ENCODE measurements around the gene RRH.
A peak's percentile ranks its signal among the peaks of the same experiment; 100 is the strongest.
"Not testable (repeated sequence)": the region's sequence is repeated elsewhere in the genome, so short reads cannot be mapped to it uniquely, and the experiment has no call there.

RRH gene

GRCh38 chr4:109836985-109837384, 9.2 kb downstream of the RRH start:
- no peak for DNase-seq

GRCh38 chr4:109846395-109847098, 18.8 kb downstream of the RRH start:
- DNase-seq: no peak

- DNase-seq: no peak
These were observed 20.2 kb downstream of the RRH start, which contains the start of gene LRIT3 for GRCh38 chr4:109847896-109848442. Gene LRIT3 (plus strand): TSS chr4:109848107. CDS start chr4:109848202, 95 bp downstream.

GRCh38 chr4:109848501-109848900, 20.7 kb downstream of the RRH start:
- no peak for DNase-seq

- no peak for DNase-seq
These were observed 22.8 kb downstream of the RRH start for GRCh38 chr4:109850601-109851000.

DNA sequence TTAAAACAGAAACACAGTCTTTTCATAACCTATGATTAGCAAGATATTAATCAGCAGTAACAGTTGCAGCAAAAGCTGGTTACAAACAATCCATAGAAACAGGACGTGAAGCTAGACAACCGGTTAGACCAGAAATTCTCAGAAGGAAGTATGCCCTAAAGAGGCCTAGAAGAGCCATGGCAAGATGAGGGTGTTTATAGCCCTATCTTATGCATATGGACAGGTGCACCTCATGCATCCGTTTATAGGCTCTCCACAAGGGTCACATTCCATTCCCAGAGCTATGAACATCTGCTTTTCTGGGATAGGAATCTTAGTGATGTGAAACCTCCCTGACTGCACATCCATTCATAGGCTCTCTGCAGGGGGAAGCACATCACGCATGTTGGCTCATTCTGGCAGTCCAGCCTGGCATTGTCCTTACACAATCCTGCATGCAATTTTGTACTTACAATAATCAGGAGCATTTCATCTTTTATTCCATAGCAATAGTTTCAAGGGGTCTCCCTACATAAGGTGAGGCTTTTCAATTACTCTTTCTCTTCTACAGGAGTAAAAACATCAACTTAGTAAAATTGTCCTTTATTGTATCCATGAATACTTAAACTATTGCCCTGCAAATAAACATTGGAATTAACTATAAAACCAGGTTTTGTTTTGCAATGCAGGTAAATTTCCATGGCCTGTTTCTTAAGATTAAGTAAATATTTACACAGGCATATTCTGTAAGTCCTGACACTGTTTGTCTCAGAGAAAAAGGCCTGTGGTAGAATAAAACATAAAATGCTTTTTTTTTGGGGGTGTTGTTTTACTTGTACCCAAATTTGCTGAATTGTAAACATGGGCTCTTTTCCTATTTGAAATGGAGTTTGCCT, 31.9 kb downstream of the RRH start:
- DNase-seq: not testable (repeated sequence)

DNA sequence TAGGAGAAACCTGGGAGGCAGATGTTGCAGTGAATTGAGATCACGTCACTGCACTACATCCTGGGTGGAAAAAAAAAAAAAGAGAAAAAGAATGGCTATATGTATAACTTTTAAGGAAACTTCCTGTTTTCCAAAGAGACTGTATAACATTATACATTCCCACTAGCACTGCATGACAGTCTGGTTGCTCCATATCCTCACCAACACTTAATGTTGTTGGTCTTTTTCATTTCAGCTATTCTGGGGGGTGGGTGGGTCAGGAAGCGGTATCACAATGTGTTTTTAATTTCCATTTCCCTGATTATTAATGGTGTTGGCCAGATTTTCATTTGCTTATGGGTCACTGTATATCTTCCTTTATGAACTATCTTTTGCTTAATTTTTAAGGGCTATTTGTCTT, 33.5 kb downstream of the RRH start:
- DNase-seq: no peak

DNA sequence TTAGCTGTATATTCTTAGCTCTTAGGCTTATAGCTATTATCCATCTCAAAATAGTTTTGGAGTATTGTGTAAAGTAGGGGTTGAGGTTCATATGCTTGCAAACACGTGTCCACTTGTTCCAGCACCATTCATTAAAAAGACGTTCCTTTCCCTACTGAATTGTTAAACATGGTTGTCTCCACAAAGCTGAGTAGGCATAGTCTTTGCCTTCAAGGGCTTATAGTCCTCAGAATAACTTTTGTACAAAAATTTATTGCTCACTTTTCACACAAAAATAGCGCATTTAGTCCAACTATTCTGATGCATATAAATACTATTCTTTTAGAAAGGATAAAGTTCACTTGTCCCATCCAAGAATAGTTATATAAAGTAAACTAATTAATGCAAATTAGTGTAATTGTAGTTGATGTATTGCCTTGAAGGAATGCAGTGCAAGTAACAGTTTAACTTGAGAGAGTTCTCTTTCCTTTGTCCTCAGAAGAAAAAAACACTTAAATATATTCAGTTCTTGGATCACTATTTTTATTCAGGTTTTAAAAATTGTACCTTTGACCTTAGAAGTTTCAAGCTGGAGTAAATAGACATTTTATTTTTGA, 34.2 kb downstream of the RRH start:
- DNase-seq: no peak

DNA sequence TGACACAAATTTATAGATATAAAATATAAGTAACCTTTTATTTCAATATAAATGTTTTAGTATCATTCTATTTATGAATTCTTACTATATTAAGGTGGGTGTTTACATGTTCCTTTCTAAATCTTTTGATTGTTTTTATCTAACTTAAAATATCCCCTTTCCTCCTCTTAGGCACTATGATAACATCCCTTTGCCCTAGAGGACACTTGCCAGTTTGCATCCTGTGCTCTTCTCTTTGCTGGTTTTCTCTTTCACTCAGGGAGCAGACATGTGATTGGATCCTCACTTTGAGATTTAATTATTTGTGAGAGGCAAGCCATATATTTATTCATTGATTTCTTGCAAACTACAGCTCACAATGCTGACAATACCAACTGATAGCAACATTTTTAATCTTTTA, 36.4 kb downstream of the RRH start:
- no peak for DNase-seq

GRCh38 chr4:109870061-109870460, 42.3 kb downstream of the RRH start:
- DNase-seq: no peak

GRCh38 chr4:109872065-109872464, 44.3 kb downstream of the RRH start:
- DNase-seq: no peak

GRCh38 chr4:109872950-109873656, 45.3 kb downstream of the RRH start:
- DNase-seq: no peak

- no peak for DNase-seq
These were observed 46.2 kb downstream of the RRH start for GRCh38 chr4:109873791-109874514.

GRCh38 chr4:109875106-109875505, 47.3 kb downstream of the RRH start:
- no peak for DNase-seq

GRCh38 chr4:109875553-109875952, 47.8 kb downstream of the RRH start:
- not testable (repeated sequence) for DNase-seq

- no peak for DNase-seq
These were observed 49.0 kb downstream of the RRH start for GRCh38 chr4:109876634-109877265.

DNA sequence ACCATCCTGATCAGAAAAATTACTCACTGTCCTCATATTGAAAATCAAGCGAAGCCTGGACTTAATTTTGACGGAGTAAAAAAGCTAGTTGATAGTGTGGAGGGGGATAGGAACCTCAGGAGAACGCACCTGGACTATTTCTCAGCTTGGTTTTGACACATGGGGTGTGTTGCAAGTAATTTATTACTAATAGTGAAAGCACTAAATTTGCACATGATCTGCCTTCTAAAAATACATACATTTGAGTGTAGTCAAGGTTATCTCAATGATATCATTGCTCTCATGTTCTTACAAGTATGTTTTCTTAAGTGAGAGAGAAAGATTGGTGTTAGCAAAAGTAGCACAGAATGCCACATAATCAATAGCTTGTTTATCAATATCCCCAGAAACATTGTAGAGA, 49.6 kb downstream of the RRH start:
- no peak for DNase-seq

- no peak for DNase-seq
These were observed 50.6 kb downstream of the RRH start for GRCh38 chr4:109878355-109878754.

GRCh38 chr4:109879081-109879480, 51.3 kb downstream of the RRH start:
- peak in 1 of 58 donors; percentile 3 for DNase-seq

Measured in anterior cingulate cortex (tissue), 58 donors.